Ascending aorta (tissue), 2 donors: ENCODE measurements around the gene ZNF688. TPM values are rescaled to one million over a fixed set of nuclear protein-coding genes. Genes with fewer than 3 reads are reported as not detected.
A peak's percentile ranks its signal among the peaks of the same experiment; 100 is the strongest.

Experiments
- DNase-seq, 2 donors: peaks; one replicate each; pipeline ENCODE4 v3.0.0-alpha.2; 2019; ENCODE audit warnings: low spot score in 2 of 2
- H3K27ac ChIP-seq, 2 donors: fragments of 200-600 bp; sonication (generic); one replicate each; pipeline ENCODE4 v1.5.1; 2016 to 2017; ENCODE audit warnings: mild to moderate bottlenecking in 1 of 2
- H3K27me3 ChIP-seq: fragments of 200-600 bp; sonication (generic); one replicate; pipeline ENCODE4 v1.5.1; 2017
- H3K36me3 ChIP-seq, 2 donors: fragments of 200-600 bp; sonication (generic); one replicate each; pipeline ENCODE4 v1.5.1; 2016
- H3K4me1 ChIP-seq, 2 donors: fragments of 200-600 bp; sonication (generic); one replicate each; pipeline ENCODE4 v1.5.1; 2016 to 2017; ENCODE audit warnings: mild to moderate bottlenecking in 1 of 2
- H3K4me3 ChIP-seq, 2 donors: fragments of 200-600 bp; sonication (generic); one replicate each; pipeline ENCODE4 v1.5.1; 2016 to 2017; ENCODE audit warnings: mild to moderate bottlenecking in 1 of 2
- H3K9me3 ChIP-seq, 2 donors: fragments of 200-600 bp; sonication (generic); one replicate each; pipeline ENCODE4 v1.5.1; 2016
- CTCF ChIP-seq, 3 experiments: fragments of 200-600 bp in 2 of 3; fragments of 450-650 bp in 1 of 3; sonication (generic) in 2 of 3; IDR thresholded peaks; one replicate each; pipeline ENCODE4 v1.5.1; 2016 to 2019; ENCODE audit warnings: antibody characterized with exemption in 3 of 3, mild to moderate bottlenecking in 1 of 3, moderate library complexity in 1 of 3
- intact Hi-C: fragments of 100-400 bp; cut with DNase I; formaldehyde crosslinking; loops from one replicate; pipeline ENCODE4 v1.15.1; 2023
- total RNA-seq: library from RNA; depleted of rRNA; stranded (reverse); fragments of >200 nt; gene quantifications from one replicate; pipeline ENCODE4 v1.1.0, GENCODE V29; 2016

ZNF688 gene
- total RNA-seq = 11.3 TPM

GRCh38 chr16:30571445-30572322 lies at the start of gene ZNF688:
TSS of gene ZNF688 (minus strand) at chr16:30571714. CDS start at chr16:30571629, 85 bp downstream.
- DNase-seq = peak; percentile 97 to 99
- H3K4me3 ChIP-seq = peak within 1 kb of the TSS; percentile 83 to 92

GRCh38 chr16:30620169-30620568 lies 48.7 kb upstream of the ZNF688 start:
- H3K27ac ChIP-seq = no peak overlapping the region

More at GRCh38 chr16:30571445-30572322, at the start of gene ZNF688:
- intact Hi-C loops = loop anchor here (1.0 to 2.0 kb wide), 6 partner anchors 13 to 87 kb away; partner anchors contain the start of genes FBRS, PRR14, ZNF747 and ZNF764
- peak in 1 of 3 experiments; percentile 17 for TF ChIP-seq CTCF (IDR thresholded peaks at IDR 0.05)
- Histone ChIP-seq H3K9me3 (no peaks in the 10 kb centered on the region), H3K4me1 (peaks cover 13 to 21% of the 10 kb centered on the region in 2 donors), H3K27me3 (no peaks in the 10 kb centered on the region), H3K27ac (peak within 1 kb of the TSS; percentile 96 to 99), H3K36me3 (peaks cover 0 to 3% of the 10 kb centered on the region in 2 donors)

GRCh38 chr16:30619638-30620037 lies 48.1 kb upstream of the ZNF688 start:
- Histone ChIP-seq H3K27ac (no peak overlapping the region), H3K27me3 (no peaks in the 10 kb centered on the region), H3K36me3 (no peaks in the 10 kb centered on the region), H3K4me1 (no peaks in the 10 kb centered on the region), H3K9me3 (no peaks in the 10 kb centered on the region), H3K4me3 (no peak overlapping the region)
- no peak for DNase-seq
- no peak for TF ChIP-seq CTCF (IDR thresholded peaks at IDR 0.05)
- intact Hi-C loops = no loop called here

More at GRCh38 chr16:30620169-30620568, 48.7 kb upstream of the ZNF688 start:
- intact Hi-C loops = no loop called here
- H3K4me3 ChIP-seq = no peak overlapping the region
- H3K9me3 ChIP-seq = no peaks in the 10 kb centered on the region
- DNase-seq = no peak
- H3K27me3 ChIP-seq = no peaks in the 10 kb centered on the region
- TF ChIP-seq CTCF (IDR thresholded peaks at IDR 0.05) = no peak
- no peaks in the 10 kb centered on the region for H3K36me3 ChIP-seq
- no peaks in the 10 kb centered on the region for H3K4me1 ChIP-seq

- Histone ChIP-seq H3K27me3 (no peaks in the 10 kb centered on the region), H3K4me1 (no peaks in the 10 kb centered on the region), H3K9me3 (no peaks in the 10 kb centered on the region), H3K27ac (no peak overlapping the region), H3K4me3 (no peak overlapping the region), H3K36me3 (no peaks in the 10 kb centered on the region)
- no peak for DNase-seq
- TF ChIP-seq CTCF (IDR thresholded peaks at IDR 0.05) = no peak
- intact Hi-C loops = no loop called here
These were observed 47.7 kb upstream of the ZNF688 start for GRCh38 chr16:30619202-30619601.

GRCh38 chr16:30615358-30616091 lies 44.0 kb upstream of the ZNF688 start:
- peak in 1 of 3 experiments; percentile 28 for TF ChIP-seq CTCF (IDR thresholded peaks at IDR 0.05)
- H3K27me3 ChIP-seq = no peaks in the 10 kb centered on the region
- DNase-seq = no peak
- H3K4me1 ChIP-seq = no peaks in the 10 kb centered on the region
- no peak overlapping the region for H3K27ac ChIP-seq
- H3K36me3 ChIP-seq = no peaks in the 10 kb centered on the region
- no peak overlapping the region for H3K4me3 ChIP-seq
- H3K9me3 ChIP-seq = no peaks in the 10 kb centered on the region
- intact Hi-C loops = no loop called here
